ENCODE results near the gene PAQR6. TPM values are rescaled to one million over a fixed set of nuclear protein-coding genes. Genes with fewer than 3 reads are reported as not detected.

Gene PAQR6
- total RNA-seq, 4 donors from 2014 or later = 0.63 to 2.3 (median 1.3) TPM

GRCh38 chr1:156241926-156242325 lies 5.9 kb downstream of the PAQR6 start, which contains the start of gene BGLAP:
TSS of gene BGLAP (plus strand) at chr1:156242184. CDS start at chr1:156242232, 48 bp downstream.
- H3K36me3 ChIP-seq = peaks cover 22 to 28% of the 10 kb centered on the region in 2 donors
- no peaks in the 10 kb centered on the region for H3K27me3 ChIP-seq
- H3K4me1 ChIP-seq = peaks cover 5 to 14% of the 10 kb centered on the region in 2 donors
- H3K27ac ChIP-seq = no peak within 1 kb of the TSS
- TF ChIP-seq CTCF (IDR thresholded peaks at IDR 0.05) (no peak), POLR2A (IDR thresholded peaks at IDR 0.05) (no peak)
- no peak for DNase-seq
- no peak within 1 kb of the TSS for H3K4me3 ChIP-seq (replicated peaks in 1 of 3)
- intact Hi-C loops (cut with DNase I) = no loop called here
- H3K9me3 ChIP-seq = no peaks in the 10 kb centered on the region
- WGBS, 2 donors = 84% methylated on average over 6 of the region's 14 CpGs; no CpG with 5 or more reads in 1 of the 2 donors

- TF ChIP-seq CTCF (IDR thresholded peaks at IDR 0.05) = no peak
- TF ChIP-seq POLR2A (IDR thresholded peaks at IDR 0.05) = no peak
These were observed 6.5 kb downstream of the PAQR6 start for GRCh38 chr1:156241311-156241811.

GRCh38 chr1:156238248-156238647 lies 9.6 kb downstream of the PAQR6 start:
- Histone ChIP-seq H3K27me3 (no peaks in the 10 kb centered on the region), H3K27ac (no peak overlapping the region), H3K4me3 (replicated peaks in 1 of 3) (no peak overlapping the region), H3K36me3 (peaks cover 36 to 48% of the 10 kb centered on the region in 2 donors), H3K9me3 (no peaks in the 10 kb centered on the region), H3K4me1 (no peaks in the 10 kb centered on the region)
- WGBS, 2 donors = 93 to 96% methylated on average over 5 of the region's 5 CpGs
- intact Hi-C loops (cut with DNase I) = no loop called here
- no peak for DNase-seq
- TF ChIP-seq CTCF (IDR thresholded peaks at IDR 0.05) = no peak
- no peak for TF ChIP-seq POLR2A (IDR thresholded peaks at IDR 0.05)

More at GRCh38 chr1:156241311-156241811, 6.5 kb downstream of the PAQR6 start:
- WGBS, 2 donors = 71 to 88% methylated on average over 14 of the region's 15 CpGs
- Histone ChIP-seq H3K27ac (no peak overlapping the region), H3K4me1 (peaks cover 5 to 11% of the 10 kb centered on the region in 2 donors), H3K27me3 (no peaks in the 10 kb centered on the region), H3K36me3 (peaks cover 28 to 33% of the 10 kb centered on the region in 2 donors), H3K9me3 (no peaks in the 10 kb centered on the region), H3K4me3 (replicated peaks in 1 of 3) (no peak overlapping the region)
- no peak for DNase-seq
- intact Hi-C loops (cut with DNase I) = no loop called here

- Histone ChIP-seq H3K4me3 (replicated peaks in 1 of 3) (no peak overlapping the region), H3K9me3 (no peaks in the 10 kb centered on the region), H3K4me1 (no peaks in the 10 kb centered on the region), H3K27me3 (no peaks in the 10 kb centered on the region), H3K36me3 (peaks cover 36 to 48% of the 10 kb centered on the region in 2 donors), H3K27ac (no peak overlapping the region)
- 97 to 99% methylated on average over 12 of the region's 12 CpGs for WGBS, 2 donors
- no peak for DNase-seq
- intact Hi-C loops (cut with DNase I) = no loop called here
- TF ChIP-seq POLR2A (IDR thresholded peaks at IDR 0.05) (no peak), CTCF (IDR thresholded peaks at IDR 0.05) (no peak)
These were observed 11.7 kb downstream of the PAQR6 start for GRCh38 chr1:156236164-156236563.

- Histone ChIP-seq H3K27me3 (no peaks in the 10 kb centered on the region), H3K9me3 (no peaks in the 10 kb centered on the region), H3K4me3 (replicated peaks in 1 of 3) (no peak overlapping the region), H3K27ac (no peak overlapping the region), H3K4me1 (no peaks in the 10 kb centered on the region), H3K36me3 (peaks cover 22 to 33% of the 10 kb centered on the region in 2 donors)
- intact Hi-C loops (cut with DNase I) = no loop called here
- WGBS, 2 donors = 90 to 93% methylated on average over 5 of the region's 5 CpGs
- no peak for TF ChIP-seq POLR2A (IDR thresholded peaks at IDR 0.05)
- TF ChIP-seq CTCF (IDR thresholded peaks at IDR 0.05) = no peak
- DNase-seq = no peak
These were observed 14.3 kb downstream of the PAQR6 start for GRCh38 chr1:156233426-156234127.

All from thyroid gland (tissue), 4 donors.